ENCODE results near the gene KIF9. TPM values are rescaled to one million over a fixed set of nuclear protein-coding genes. Genes with fewer than 3 reads are reported as not detected.
"Not testable (repeated sequence)": the region's sequence is repeated elsewhere in the genome, so short reads cannot be mapped to it uniquely, and the experiment has no call there.

The KIF9 gene
- polyA plus RNA-seq, 1 donor from 2014 or later, result 15.6 TPM

GRCh38 chr3:47318916-47319315, 36.3 kb upstream of the KIF9 start:
- Histone ChIP-seq H3K9me2 (ENCODE audit: insufficient read depth, low read length) (no peaks in the 10 kb centered on the region), H4K20me1 (ENCODE audit: insufficient read depth) (no peaks in the 10 kb centered on the region), H3K4me2 (ENCODE audit: low read length) (no peak overlapping the region), H3K4me3 (ENCODE audit: low read length) (no peak overlapping the region), H3K27me3 (ENCODE audit: insufficient read depth, low read depth, low read length) (no peaks in the 10 kb centered on the region), H3F3A (ENCODE audit: insufficient read depth, low read length, poor library complexity, severe bottlenecking) (no peaks in the 10 kb centered on the region), H3K79me2 (replicated peaks; ENCODE audit: insufficient read depth, low read length) (no peaks in the 10 kb centered on the region), H3K9me3 (ENCODE audit: low read length) (no peaks in the 10 kb centered on the region), H3K36me3 (ENCODE audit: insufficient read depth, low read length) (no peaks in the 10 kb centered on the region), H3K9ac (ENCODE audit: low read length) (no peak overlapping the region), H2AFZ (ENCODE audit: low read depth, low read length) (no peak overlapping the region), H3K27ac (ENCODE audit: low read length) (no peak overlapping the region)
- TF ChIP-seq SMC3 (conservative IDR thresholded peaks at IDR 0.05; ENCODE audit: poor library complexity), result no peak
- TF ChIP-seq POLR2AphosphoS5 (IDR thresholded peaks at IDR 0.05), result no peak
- no peak for TF ChIP-seq RAD21 (conservative IDR thresholded peaks at IDR 0.05)
- no peak for TF ChIP-seq CTCF (IDR thresholded peaks at IDR 0.05; ENCODE audit: poor library complexity, severe bottlenecking)
- TF ChIP-seq TAF1 (IDR thresholded peaks at IDR 0.05; ENCODE audit: low read depth), result no peak
- TF ChIP-seq EP300 (conservative IDR thresholded peaks at IDR 0.05; ENCODE audit: poor library complexity, severe bottlenecking), result no peak
- TF ChIP-seq REST (IDR thresholded peaks at IDR 0.05; ENCODE audit: borderline replicate concordance), result no peak
- no peak for TF ChIP-seq MXI1 (conservative IDR thresholded peaks at IDR 0.05; ENCODE audit: poor library complexity, severe bottlenecking)

GRCh38 chr3:47316151-47316550, 33.6 kb upstream of the KIF9 start:
- H3K4me2 ChIP-seq (ENCODE audit: low read length); H3K9me3 ChIP-seq (ENCODE audit: low read length); H3K9ac ChIP-seq (ENCODE audit: low read length); H2AFZ ChIP-seq (ENCODE audit: low read depth, low read length); H3K27me3 ChIP-seq (ENCODE audit: insufficient read depth, low read depth, low read length); H3K9me2 ChIP-seq (ENCODE audit: insufficient read depth, low read length); H3K36me3 ChIP-seq (ENCODE audit: insufficient read depth, low read length); H3K27ac ChIP-seq (ENCODE audit: low read length); H4K20me1 ChIP-seq (ENCODE audit: insufficient read depth); H3K4me3 ChIP-seq (ENCODE audit: low read length); H3F3A ChIP-seq (ENCODE audit: insufficient read depth, low read length, poor library complexity, severe bottlenecking); H3K79me2 ChIP-seq (replicated peaks; ENCODE audit: insufficient read depth, low read length): not testable (repeated sequence)

- Histone ChIP-seq H3K4me2 (ENCODE audit: low read length) (no peak overlapping the region), H3K4me3 (ENCODE audit: low read length) (no peak overlapping the region), H3K9ac (ENCODE audit: low read length) (no peak overlapping the region), H2AFZ (ENCODE audit: low read depth, low read length) (no peak overlapping the region), H3K9me3 (ENCODE audit: low read length) (no peaks in the 10 kb centered on the region), H4K20me1 (ENCODE audit: insufficient read depth) (no peaks in the 10 kb centered on the region), H3K36me3 (ENCODE audit: insufficient read depth, low read length) (no peaks in the 10 kb centered on the region), H3K79me2 (replicated peaks; ENCODE audit: insufficient read depth, low read length) (peaks cover 4% of the 10 kb centered on the region), H3K9me2 (ENCODE audit: insufficient read depth, low read length) (no peaks in the 10 kb centered on the region), H3F3A (ENCODE audit: insufficient read depth, low read length, poor library complexity, severe bottlenecking) (no peaks in the 10 kb centered on the region), H3K27me3 (ENCODE audit: insufficient read depth, low read depth, low read length) (no peaks in the 10 kb centered on the region), H3K27ac (ENCODE audit: low read length) (no peak overlapping the region)
- TF ChIP-seq EZH2 (IDR thresholded peaks at IDR 0.05; ENCODE audit: borderline replicate concordance, insufficient read depth, low read length, poor library complexity, severe bottlenecking), result no peak
- no peak for TF ChIP-seq RAD21 (conservative IDR thresholded peaks at IDR 0.05)
- no peak for TF ChIP-seq POLR2AphosphoS5 (IDR thresholded peaks at IDR 0.05)
- TF ChIP-seq MXI1 (conservative IDR thresholded peaks at IDR 0.05; ENCODE audit: poor library complexity, severe bottlenecking), result no peak
Measured at GRCh38 chr3:47315069-47315647, 32.6 kb upstream of the KIF9 start.
